GM12875 (cell line): ENCODE results near the gene ZNF117.

Experiments used
- H3K4me3 ChIP-seq: one replicate; pipeline ENCODE4 v1.5.1; 2011; ENCODE audit warnings: low read depth, low read length, control low read depth
- TF ChIP-seq, protein P1 (sequence below): IDR thresholded peaks from 2 replicates; pipeline ENCODE4 v1.5.1; 2011; ENCODE audit warnings: low read depth, mild to moderate bottlenecking, control low read depth, inconsistent platforms, low read length, moderate library complexity, borderline replicate concordance; ENCODE audit not compliant: insufficient read depth

Gene ZNF117

DNA sequence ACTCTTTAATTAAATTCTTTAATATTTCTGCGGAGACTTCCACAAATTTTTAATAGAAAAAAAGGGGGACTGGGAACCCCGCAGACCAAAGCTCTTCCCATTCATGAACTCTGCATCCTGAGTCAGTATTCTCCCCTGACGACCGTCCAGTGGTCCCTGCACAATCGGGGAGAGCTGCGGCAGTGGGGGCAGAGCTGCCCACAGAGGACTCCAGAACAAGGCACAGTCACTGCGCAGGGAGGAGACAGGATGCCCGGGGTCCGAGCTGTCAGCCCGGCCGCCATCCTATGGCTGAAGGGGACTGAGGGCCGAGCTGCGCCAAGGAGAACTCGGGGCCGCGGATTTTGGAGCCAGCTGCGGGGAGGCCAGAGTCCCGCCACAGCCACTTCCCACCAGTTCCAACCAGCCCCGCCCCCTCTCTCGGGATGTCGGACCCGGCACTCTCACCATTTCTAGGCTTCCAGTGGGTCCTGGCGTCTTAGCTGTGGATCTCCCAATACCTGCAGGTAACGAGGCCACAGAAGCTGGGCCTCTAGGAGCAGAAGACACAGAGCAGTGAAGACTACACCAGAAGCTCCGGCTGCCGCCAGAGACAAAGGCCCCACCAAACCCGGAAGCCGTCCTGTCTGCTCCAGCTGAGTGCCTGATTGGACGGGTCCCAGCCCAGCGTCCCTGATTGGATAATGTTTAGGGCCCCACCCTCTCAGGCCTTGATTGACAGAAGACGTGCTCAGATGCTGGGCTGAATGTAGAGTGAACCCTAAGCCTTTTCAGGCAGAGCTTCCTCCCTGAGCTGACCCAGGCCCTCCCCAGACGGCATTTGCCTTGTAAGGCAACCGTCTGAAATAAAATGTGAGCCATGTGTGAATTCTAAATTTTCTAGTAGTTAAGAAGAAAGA lies 15.5 kb upstream of the ZNF117 start, which contains the start of gene ERV3-1:
ERV3-1 (minus strand) TSS at position 594 of the 899 bp plus-strand sequence. CDS start 13,661 bp downstream, outside the sequence.
- peak within 1 kb of the TSS; percentile 51 for H3K4me3 ChIP-seq
- TF ChIP-seq, protein P1, sequence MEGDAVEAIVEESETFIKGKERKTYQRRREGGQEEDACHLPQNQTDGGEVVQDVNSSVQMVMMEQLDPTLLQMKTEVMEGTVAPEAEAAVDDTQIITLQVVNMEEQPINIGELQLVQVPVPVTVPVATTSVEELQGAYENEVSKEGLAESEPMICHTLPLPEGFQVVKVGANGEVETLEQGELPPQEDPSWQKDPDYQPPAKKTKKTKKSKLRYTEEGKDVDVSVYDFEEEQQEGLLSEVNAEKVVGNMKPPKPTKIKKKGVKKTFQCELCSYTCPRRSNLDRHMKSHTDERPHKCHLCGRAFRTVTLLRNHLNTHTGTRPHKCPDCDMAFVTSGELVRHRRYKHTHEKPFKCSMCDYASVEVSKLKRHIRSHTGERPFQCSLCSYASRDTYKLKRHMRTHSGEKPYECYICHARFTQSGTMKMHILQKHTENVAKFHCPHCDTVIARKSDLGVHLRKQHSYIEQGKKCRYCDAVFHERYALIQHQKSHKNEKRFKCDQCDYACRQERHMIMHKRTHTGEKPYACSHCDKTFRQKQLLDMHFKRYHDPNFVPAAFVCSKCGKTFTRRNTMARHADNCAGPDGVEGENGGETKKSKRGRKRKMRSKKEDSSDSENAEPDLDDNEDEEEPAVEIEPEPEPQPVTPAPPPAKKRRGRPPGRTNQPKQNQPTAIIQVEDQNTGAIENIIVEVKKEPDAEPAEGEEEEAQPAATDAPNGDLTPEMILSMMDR, result no peak

DNA sequence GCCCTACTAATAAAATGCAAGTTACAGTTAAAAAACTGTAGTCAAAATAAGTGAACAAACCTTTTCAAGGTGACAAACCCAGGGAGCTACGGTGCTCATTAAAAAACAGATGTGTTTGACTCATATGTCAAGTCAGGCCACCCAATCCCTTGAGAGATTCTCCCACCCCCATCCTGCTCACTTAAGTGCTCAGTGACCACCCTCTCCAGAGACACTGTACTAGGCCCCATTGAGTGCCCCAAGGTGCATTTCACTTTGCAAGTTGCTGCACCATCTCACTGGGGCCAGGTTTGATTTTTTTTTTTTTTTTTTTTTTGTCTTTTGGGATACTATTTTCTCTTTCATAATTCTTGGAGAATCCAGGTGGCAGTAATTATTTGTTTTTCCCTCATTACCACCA lies 13.7 kb upstream of the ZNF117 start:
- no peak overlapping the region for H3K4me3 ChIP-seq
- TF ChIP-seq, protein P1, result no peak

DNA sequence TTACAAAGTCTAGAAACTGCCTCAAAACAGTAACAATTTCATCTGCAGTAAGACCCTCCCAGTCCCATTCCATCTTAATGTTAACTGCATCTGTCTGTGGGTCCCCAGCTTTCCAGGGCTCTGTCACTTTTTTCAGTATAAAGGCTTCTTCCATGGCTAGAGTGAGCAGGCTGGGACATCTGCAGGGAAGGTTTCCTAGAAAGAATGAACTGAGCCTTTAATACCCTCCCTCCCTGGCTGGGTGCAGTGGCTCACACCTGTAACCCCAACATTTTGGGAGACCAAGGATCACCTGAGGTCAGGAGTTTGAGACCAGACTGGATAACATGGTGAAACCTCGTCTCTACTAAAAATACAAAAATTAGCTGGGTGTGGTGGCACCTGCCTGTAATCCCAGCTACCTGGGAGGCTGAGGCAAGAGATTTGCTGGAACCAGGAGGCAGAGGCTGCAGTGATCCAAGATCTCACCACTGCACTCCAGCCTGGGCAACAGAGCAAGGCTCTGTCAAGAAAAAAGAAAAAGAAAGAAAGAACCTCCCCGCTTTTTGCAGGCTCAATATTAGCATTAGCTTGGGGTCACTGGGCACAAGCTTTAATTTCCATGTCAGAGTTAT lies 12.2 kb upstream of the ZNF117 start:
- H3K4me3 ChIP-seq, result no peak overlapping the region
- TF ChIP-seq, protein P1, result no peak

DNA sequence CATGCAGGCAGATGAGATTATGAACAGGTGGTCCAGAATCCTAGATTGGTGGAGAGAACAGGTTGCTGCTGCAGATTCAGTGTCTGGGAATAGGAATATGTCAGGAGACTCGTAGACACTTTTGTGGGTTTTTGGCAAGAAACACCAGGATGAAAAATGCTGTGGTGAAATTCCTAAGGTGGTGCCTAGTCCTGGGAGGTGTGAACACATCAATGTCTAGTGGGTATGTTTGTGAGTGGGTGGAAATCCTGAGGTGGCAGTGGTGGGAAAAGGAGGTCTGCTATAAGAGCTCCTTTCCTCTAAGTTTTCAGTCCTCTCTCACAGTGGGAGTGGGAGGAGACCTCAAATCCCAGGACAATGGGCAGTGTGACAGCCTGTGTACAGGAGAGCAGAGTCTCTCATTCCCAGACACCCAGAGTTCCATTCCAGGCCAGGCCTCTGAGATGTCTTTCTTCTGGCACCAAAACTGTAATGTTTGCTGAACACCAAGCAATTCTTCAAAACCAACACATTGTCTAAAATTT lies 10.5 kb upstream of the ZNF117 start:
- no peak overlapping the region for H3K4me3 ChIP-seq
- TF ChIP-seq, protein P1, result no peak

DNA sequence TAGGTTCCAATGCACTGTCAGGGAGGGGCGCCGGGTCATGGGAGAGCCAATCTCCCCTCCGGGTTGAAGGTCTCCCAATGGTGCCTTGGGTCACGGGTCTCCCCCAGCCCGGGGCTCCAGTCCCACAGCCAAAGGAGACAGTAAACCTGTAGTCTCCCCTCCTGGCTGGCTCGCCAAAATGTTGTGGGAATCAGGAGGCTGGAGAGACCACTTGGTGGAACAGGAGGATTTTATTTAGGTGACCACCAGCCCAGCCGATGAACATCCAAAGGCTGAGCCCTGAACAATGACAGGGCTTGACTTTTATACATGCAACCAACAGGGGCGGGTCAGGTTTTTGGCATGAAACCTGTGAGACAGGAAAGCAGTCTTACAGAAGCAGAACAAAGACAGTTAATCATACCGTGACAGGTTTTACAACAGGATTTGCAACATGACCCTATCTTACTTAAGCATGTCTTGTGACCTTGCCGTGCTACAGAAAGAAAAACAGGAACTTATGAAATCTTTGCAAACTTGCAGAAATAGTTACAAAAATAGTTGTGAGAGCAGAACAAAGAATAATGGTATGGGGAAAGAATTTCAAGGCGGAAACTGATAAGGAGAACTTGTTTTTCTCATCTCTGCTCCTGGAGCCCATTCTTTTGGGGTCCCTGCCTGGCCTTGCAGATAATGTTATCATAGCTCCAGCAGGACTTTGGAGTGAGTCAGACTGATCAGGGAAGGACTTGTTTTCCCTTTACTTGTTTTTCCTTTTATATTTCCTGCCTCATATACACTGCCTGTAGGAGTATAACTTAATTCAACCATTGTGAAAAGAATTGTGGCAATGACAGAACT lies 8.5 kb upstream of the ZNF117 start:
- TF ChIP-seq, protein P1, result no peak
- no peak overlapping the region for H3K4me3 ChIP-seq

DNA sequence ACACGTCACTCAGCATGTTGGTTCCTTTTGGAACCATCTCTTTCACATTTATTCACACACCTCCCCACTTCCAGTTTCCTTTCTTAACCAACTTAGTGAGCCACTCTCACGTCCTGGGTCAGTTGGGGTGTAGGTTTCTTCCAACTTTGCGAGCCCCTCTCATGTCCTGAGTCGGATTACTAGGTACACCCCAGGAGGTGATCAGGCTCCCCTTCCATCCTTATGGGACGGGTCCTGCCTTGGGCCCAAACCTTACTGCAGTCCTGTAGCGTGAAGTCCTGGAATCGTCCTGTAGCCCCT lies 8.0 kb upstream of the ZNF117 start:
- TF ChIP-seq, protein P1, result no peak
- H3K4me3 ChIP-seq, result no peak overlapping the region
